Type B pancreatic cell (in vitro differentiated cells): ENCODE measurements around the gene DHRS7. TPM values are rescaled to one million over a fixed set of nuclear protein-coding genes. Genes with fewer than 3 reads are reported as not detected.

ENCODE experiments used
- DNase-seq: peaks from one replicate; pipeline ENCODE4 v3.0.0; 2021; ENCODE audit warnings: mixed read lengths; ENCODE audit not compliant: unreplicated experiment; ENCODE audit errors: extremely low spot score
- H3K27ac Mint-ChIP-seq: 2 replicates; pipeline ENCODE4 v1.8.0; 2021; ENCODE audit warnings: mild to moderate bottlenecking, mixed read lengths
- H3K27me3 Mint-ChIP-seq: 2 replicates; pipeline ENCODE4 v1.8.0; 2021; ENCODE audit warnings: mixed read lengths
- H3K36me3 Mint-ChIP-seq: 2 replicates; pipeline ENCODE4 v1.8.0; 2021; ENCODE audit warnings: mixed read lengths
- H3K4me1 Mint-ChIP-seq: one replicate; pipeline ENCODE4 v1.8.0; 2021; ENCODE audit warnings: mixed read lengths; ENCODE audit not compliant: unreplicated experiment
- H3K4me3 Mint-ChIP-seq: 2 replicates; pipeline ENCODE4 v1.8.0; 2021; ENCODE audit warnings: mild to moderate bottlenecking, mixed read lengths
- H3K9me3 Mint-ChIP-seq: 2 replicates; pipeline ENCODE4 v1.8.0; 2021; ENCODE audit warnings: mixed read lengths
- CTCF ChIP-seq: fragments of 200-600 bp; sonication (generic); conservative IDR thresholded peaks from 2 replicates; pipeline ENCODE4 v1.5.0; 2021; ENCODE audit warnings: antibody characterized with exemption, mild to moderate bottlenecking
- total RNA-seq: library from RNA; stranded (reverse); gene quantifications from 2 replicates; pipeline ENCODE4 v1.2.1, GENCODE V29; 2021; ENCODE audit warnings: low replicate concordance

Gene DHRS7
- total RNA-seq, 1 donor from 2014 or later: 57.3 TPM

- H3K36me3 Mint-ChIP-seq: no peaks in the 10 kb centered on the region
- H3K9me3 Mint-ChIP-seq: no peaks in the 10 kb centered on the region
- no peak overlapping the region for H3K27ac Mint-ChIP-seq
- no peak for DNase-seq
- peaks cover 3% of the 10 kb centered on the region for H3K27me3 Mint-ChIP-seq
- no peak overlapping the region for H3K4me3 Mint-ChIP-seq
- H3K4me1 Mint-ChIP-seq: no peaks in the 10 kb centered on the region
- no peak for TF ChIP-seq CTCF
Observed at GRCh38 chr14:60183138-60183537, 17.9 kb upstream of the DHRS7 start.

- no peak for TF ChIP-seq CTCF
- H3K36me3 Mint-ChIP-seq: no peaks in the 10 kb centered on the region
- H3K9me3 Mint-ChIP-seq: no peaks in the 10 kb centered on the region
- DNase-seq: no peak
- peaks cover 4% of the 10 kb centered on the region for H3K27me3 Mint-ChIP-seq
- no peaks in the 10 kb centered on the region for H3K4me1 Mint-ChIP-seq
- H3K27ac Mint-ChIP-seq: no peak overlapping the region
- H3K4me3 Mint-ChIP-seq: no peak overlapping the region
Observed at GRCh38 chr14:60179431-60179869, 14.3 kb upstream of the DHRS7 start.

GRCh38 chr14:60178820-60179219 is 13.6 kb upstream of the DHRS7 start:
- Mint-ChIP-seq H3K27me3 (peaks cover 3% of the 10 kb centered on the region), H3K4me1 (no peaks in the 10 kb centered on the region), H3K36me3 (no peaks in the 10 kb centered on the region), H3K27ac (no peak overlapping the region), H3K9me3 (no peaks in the 10 kb centered on the region), H3K4me3 (no peak overlapping the region)
- DNase-seq: no peak
- no peak for TF ChIP-seq CTCF

- TF ChIP-seq CTCF: no peak
- no peak overlapping the region for H3K27ac Mint-ChIP-seq
- H3K4me3 Mint-ChIP-seq: no peak overlapping the region
- H3K4me1 Mint-ChIP-seq: no peaks in the 10 kb centered on the region
- H3K9me3 Mint-ChIP-seq: no peaks in the 10 kb centered on the region
- peaks cover 3% of the 10 kb centered on the region for H3K27me3 Mint-ChIP-seq
- no peak for DNase-seq
- H3K36me3 Mint-ChIP-seq: no peaks in the 10 kb centered on the region
Observed at GRCh38 chr14:60178164-60178563, 13.0 kb upstream of the DHRS7 start.

- no peak overlapping the region for H3K4me3 Mint-ChIP-seq
- H3K36me3 Mint-ChIP-seq: no peaks in the 10 kb centered on the region
- no peak for TF ChIP-seq CTCF
- no peak overlapping the region for H3K27ac Mint-ChIP-seq
- DNase-seq: no peak
- no peaks in the 10 kb centered on the region for H3K4me1 Mint-ChIP-seq
- no peaks in the 10 kb centered on the region for H3K9me3 Mint-ChIP-seq
- peaks cover 3% of the 10 kb centered on the region for H3K27me3 Mint-ChIP-seq
Observed at GRCh38 chr14:60175255-60175902, 10.2 kb upstream of the DHRS7 start.
